Measurements from ENCODE around the gene SULT1E1.

Gene SULT1E1, protein sequence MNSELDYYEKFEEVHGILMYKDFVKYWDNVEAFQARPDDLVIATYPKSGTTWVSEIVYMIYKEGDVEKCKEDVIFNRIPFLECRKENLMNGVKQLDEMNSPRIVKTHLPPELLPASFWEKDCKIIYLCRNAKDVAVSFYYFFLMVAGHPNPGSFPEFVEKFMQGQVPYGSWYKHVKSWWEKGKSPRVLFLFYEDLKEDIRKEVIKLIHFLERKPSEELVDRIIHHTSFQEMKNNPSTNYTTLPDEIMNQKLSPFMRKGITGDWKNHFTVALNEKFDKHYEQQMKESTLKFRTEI

DNA sequence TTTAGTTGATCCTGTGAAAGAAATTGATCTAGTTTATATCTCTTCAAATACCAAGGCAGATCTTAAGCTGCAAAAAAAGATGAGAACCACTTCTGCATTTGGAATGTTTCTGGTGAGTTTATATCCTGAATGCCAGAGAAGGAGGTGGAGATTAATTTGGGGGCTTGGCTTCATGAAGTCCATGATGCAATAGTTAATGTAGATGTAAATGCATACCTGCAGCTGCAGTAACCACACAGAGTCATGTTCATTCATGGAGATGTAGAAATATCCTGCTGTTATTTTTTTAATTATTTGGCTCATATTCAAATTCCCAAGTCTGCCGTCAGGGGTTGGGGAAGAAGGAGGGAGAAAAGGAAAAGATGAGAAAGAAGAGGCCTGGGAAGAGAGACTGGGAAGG lies at the start of gene SULT1E1:
Gene SULT1E1, minus strand, starts transcription at position 94 of the 400 bp plus-strand sequence. CDS start 2,501 bp downstream, outside the sequence.
- DNase-seq (ENCODE audit: low read depth), result no peak
- no peak within 1 kb of the TSS for H3K4me3 ChIP-seq (ENCODE audit: low read length)
- TF ChIP-seq, protein P1, sequence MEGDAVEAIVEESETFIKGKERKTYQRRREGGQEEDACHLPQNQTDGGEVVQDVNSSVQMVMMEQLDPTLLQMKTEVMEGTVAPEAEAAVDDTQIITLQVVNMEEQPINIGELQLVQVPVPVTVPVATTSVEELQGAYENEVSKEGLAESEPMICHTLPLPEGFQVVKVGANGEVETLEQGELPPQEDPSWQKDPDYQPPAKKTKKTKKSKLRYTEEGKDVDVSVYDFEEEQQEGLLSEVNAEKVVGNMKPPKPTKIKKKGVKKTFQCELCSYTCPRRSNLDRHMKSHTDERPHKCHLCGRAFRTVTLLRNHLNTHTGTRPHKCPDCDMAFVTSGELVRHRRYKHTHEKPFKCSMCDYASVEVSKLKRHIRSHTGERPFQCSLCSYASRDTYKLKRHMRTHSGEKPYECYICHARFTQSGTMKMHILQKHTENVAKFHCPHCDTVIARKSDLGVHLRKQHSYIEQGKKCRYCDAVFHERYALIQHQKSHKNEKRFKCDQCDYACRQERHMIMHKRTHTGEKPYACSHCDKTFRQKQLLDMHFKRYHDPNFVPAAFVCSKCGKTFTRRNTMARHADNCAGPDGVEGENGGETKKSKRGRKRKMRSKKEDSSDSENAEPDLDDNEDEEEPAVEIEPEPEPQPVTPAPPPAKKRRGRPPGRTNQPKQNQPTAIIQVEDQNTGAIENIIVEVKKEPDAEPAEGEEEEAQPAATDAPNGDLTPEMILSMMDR (conservative IDR thresholded peaks at IDR 0.05; ENCODE audit: low read length), result no peak

DNA sequence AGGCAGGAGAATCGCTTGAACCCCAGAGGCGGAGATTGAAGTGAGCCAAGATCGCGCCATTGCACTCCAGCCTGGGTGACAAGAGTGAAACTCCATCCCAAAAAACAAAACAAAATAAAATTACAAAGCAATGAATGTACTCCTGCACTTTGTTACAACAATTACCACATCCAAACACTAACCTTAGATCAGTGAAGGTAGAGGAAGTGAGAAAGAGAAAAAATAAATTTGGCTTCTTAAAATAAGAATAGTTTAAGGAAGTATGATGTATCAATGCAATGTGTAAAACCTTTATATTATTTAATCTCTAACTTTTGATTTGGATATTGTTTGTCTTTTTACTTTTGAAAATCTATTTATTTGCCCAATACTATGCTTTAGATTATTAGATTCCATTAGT lies 49.2 kb upstream of the SULT1E1 start:
- TF ChIP-seq, protein P1 (conservative IDR thresholded peaks at IDR 0.05; ENCODE audit: low read length), result no peak
- no peak overlapping the region for H3K4me3 ChIP-seq (ENCODE audit: low read length)
- no peak for DNase-seq (ENCODE audit: low read depth)

DNA sequence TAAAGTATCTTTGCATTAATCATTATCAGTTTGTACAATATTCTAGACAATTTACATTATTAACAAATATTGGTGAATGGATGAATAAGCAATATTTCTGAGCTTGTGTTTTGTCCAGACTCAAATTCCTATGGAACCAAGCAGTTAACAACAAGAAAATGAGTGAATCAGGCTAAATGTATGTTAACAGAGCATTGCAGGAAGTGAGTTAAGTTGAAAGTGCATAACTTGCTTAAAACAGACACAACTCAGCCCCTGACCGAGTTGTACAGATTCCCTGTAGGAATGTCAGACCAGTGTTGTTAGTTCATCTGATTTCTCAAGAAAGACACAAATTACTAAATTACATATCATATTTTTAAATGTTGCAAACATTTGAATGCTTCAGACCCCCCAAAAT lies 47.2 kb upstream of the SULT1E1 start:
- H3K4me3 ChIP-seq (ENCODE audit: low read length), result no peak overlapping the region
- TF ChIP-seq, protein P1 (conservative IDR thresholded peaks at IDR 0.05; ENCODE audit: low read length), result no peak
- no peak for DNase-seq (ENCODE audit: low read depth)

DNA sequence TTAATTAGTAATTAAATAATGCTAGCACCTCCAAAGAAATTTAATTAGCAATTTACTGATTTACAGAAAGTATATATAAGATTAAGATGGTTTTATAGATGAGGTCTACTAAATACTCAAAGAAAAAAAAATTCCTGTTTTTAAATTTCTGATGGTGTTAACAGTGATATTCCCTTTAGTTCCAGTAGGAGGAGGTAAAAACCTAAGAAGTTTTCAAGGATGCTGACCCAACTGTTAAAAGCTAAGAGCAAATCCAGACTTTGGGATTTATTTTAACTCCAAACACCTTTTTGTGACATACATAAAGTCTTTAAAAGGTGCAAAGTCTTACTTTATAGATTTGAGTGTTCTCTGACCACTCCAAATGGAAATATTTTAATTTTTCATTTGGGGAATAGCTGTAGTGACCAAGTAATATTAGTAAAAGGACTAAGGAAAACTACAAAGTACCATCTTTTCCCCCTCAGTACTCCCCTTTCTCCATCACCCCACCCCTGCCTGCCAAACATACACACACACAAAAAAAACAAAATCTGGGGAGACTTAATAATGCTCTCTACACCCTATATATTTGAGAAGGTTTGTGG lies 36.7 kb upstream of the SULT1E1 start:
- H3K4me3 ChIP-seq (ENCODE audit: low read length), result no peak overlapping the region
- DNase-seq (ENCODE audit: low read depth), result no peak
- TF ChIP-seq, protein P1 (conservative IDR thresholded peaks at IDR 0.05; ENCODE audit: low read length), result peak; percentile 47

DNA sequence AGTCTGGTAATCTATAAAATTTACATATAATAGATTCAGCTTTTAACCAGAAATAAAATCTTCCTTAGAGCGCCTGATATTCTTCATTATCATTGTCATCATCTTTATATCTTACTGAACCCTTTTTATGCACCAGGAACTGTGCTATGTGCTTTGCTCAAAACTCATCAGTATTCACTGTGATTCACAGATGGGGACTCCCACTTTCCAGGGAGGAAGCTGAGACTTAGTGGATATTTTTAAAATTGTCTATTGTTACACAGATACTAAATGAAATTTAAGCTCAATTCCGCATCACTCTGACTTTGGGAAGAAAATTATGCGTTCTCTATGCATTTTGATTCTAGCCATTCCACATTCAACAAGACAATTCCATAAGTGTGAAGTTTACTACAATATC lies 34.8 kb upstream of the SULT1E1 start:
- TF ChIP-seq, protein P1 (conservative IDR thresholded peaks at IDR 0.05; ENCODE audit: low read length), result no peak
- DNase-seq (ENCODE audit: low read depth), result no peak
- no peak overlapping the region for H3K4me3 ChIP-seq (ENCODE audit: low read length)

DNA sequence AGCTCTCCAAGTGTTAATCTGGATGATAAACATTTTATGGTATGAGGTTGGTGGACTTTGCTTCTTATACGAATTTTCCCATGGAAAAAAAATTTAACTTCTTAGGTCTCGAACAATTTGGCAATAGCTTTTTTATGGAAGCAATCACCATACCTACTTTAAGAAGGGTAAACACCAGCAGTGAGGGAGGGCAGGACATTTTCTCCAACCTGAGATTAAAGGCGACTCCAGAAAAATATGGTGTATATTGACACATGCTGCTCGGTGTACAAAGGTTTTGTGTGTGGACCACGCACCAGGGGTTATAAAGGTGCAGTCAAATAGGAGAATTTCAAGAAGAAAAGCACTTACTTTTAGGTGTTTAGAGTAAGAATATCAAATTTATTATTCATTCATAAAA lies 34.2 kb upstream of the SULT1E1 start:
- DNase-seq (ENCODE audit: low read depth), result no peak
- no peak overlapping the region for H3K4me3 ChIP-seq (ENCODE audit: low read length)
- TF ChIP-seq, protein P1 (conservative IDR thresholded peaks at IDR 0.05; ENCODE audit: low read length), result no peak

DNA sequence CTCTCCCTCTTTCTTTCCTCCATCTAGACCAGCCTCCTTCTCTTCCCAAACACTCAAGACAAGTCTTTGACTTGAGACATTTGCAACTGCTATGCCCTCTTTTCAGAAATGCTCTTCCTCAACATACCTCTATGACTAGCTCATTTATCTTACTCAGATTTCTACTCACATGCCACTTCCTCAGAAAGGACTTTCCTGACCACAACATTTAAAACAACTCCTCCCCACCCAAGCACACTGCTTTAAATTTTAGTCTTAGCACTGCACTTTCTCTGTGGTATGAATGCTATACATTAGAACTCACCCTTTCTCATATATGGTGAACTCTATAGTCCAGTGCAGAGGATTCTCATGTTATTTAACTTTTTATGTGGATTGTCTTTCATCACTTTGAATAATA lies 28.4 kb upstream of the SULT1E1 start:
- TF ChIP-seq, protein P1 (conservative IDR thresholded peaks at IDR 0.05; ENCODE audit: low read length), result no peak
- no peak overlapping the region for H3K4me3 ChIP-seq (ENCODE audit: low read length)
- DNase-seq (ENCODE audit: low read depth), result no peak
